Activated CD4-positive, alpha-beta T cell treated with anti-CD3 and anti-CD28 coated beads for 4 hours (primary cell): ENCODE results near the gene FARS2.
"Not testable (repeated sequence)": the region's sequence is repeated elsewhere in the genome, so short reads cannot be mapped to it uniquely, and the experiment has no call there.

ENCODE experiments used
- DNase-seq, 2 donors: peaks; one replicate each; pipeline ENCODE4 v3.0.0-alpha.2; 2020

FARS2 gene

DNA sequence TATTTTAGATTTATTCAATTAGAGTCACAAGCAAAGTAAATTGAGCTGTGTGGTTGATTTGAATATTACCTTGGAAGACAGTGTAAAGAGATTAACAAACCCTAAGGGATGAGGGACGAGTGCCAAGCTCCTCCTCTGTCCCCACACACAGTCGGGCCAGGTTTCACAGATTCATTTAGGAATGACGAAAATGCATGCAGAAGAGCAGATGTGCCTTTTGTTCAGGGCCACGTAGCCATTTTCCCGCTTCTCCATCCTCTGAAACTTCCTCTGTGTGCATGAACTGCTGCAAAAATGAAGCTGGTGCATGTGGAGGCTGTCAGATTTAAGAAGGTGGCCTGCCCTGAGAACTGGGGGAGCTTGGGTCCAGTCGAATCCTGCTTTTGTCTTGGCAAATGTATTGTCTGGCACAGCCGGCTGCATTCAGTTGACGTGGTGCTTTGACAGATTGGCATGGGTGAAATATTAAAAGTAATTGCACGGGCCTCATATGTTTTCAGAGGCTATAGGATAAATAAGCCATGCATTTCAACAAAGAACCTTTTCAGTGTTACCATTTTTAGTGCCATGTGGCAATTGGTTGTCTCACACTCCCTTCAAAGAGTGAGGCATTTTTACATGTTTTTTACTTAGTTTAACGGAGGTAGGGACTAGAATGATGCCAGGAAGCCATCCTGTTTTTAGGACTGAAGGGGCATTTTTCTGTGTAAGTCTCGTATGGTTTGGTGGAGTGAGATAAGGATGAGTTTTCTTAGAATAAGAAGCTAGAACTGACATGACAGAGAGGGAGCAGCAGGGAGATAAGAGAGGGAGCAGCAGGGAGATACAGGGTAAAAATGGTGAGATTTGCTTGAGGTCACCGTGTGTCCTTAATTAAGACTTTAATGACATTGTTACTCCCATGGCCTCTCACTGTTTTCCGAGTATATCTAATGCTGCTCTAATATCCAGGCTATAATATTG is 384.3 kb downstream of the FARS2 start:
- DNase-seq = no peak

DNA sequence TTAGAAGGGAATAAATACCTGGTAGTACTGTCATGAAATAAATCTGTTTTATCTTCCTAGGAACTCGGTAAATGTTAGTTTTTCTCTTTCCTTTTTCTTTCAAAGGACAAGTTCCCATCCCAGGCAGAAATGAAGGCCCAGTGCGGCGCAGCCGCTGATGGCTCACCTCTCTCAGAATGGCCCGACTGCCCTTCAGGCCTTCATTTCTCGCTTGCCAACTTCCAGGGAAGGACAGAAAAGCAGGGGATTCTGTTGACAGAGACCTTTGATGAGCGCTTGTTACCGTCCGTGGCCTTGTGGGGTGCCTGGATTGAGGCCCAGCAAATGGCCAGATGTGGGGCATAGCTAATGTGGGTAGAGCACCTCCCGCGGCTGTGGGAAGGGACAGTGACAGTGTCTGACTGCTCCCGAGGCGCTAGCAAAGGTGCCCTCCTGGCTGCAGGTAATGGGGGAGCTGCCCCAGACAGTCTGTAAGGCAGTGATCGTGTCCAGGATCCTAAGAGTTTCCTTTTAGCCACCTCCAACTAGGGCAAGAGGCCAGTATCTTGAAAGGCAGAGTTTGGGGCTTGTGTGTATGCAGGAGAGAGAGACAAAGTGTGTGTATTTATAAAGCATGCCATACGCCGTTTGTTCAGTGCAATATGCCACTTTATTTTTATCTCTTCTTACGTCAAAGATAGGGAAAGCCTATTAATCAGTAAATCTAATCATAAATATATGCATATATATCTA is 391.3 kb downstream of the FARS2 start:
- no peak for DNase-seq

DNA sequence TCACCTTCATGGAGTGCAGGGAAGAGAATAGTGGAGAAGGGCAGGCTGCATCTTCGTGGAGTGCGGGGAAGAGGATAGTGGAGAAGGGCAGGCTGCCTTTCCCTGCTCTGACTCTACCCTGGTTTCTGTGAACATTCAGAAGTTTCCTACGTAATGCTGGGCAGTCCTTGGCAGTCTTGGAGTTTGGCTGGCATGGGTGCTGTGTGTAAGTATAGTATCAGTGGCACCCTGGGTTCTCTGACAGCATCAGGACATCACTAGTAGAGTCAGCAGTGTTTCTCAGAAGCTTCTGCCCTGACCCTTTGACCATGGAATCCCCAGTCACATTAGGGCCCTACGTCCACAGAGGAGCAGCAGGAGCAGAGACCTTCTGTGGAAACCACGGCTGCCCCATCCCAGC is 392.5 kb downstream of the FARS2 start:
- DNase-seq = no peak

DNA sequence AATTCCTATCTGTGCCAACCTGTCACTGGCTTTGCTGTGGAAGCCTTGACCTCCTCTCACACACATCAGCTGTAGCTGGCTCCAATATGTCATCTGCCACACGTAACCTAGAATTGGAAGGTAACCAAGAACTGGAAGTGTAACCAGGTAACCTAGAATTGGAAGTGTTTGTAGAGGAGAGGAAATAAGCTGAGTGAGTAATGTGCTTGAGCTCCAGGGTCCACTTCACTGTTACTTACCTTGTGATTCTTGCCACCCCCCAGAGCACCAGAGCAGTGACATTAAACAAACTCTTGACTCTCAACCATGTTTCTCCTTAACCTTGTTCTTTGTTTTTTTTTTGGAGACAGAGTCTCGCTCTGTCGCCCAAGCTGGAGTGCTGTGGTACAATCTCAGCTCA is 394.9 kb downstream of the FARS2 start:
- DNase-seq = no peak

DNA sequence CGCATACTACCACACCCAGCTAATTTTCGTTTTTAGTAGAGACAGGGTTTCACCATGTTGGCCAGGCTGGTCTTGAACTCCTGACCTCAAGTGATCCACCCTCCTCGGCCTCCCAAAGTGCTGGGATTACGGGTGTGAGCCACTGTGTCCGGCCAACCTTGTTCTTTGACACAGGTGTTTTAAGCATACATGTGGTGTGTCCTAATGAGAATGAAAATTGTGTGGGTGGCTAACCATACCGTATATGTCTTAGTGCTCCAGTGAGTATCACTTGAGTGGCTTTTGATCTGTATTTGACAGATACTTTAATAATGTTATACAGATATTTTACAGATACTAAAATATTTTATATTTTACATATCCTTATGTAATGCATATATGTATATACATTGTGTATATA is 395.4 kb downstream of the FARS2 start:
- DNase-seq = not testable (repeated sequence)

DNA sequence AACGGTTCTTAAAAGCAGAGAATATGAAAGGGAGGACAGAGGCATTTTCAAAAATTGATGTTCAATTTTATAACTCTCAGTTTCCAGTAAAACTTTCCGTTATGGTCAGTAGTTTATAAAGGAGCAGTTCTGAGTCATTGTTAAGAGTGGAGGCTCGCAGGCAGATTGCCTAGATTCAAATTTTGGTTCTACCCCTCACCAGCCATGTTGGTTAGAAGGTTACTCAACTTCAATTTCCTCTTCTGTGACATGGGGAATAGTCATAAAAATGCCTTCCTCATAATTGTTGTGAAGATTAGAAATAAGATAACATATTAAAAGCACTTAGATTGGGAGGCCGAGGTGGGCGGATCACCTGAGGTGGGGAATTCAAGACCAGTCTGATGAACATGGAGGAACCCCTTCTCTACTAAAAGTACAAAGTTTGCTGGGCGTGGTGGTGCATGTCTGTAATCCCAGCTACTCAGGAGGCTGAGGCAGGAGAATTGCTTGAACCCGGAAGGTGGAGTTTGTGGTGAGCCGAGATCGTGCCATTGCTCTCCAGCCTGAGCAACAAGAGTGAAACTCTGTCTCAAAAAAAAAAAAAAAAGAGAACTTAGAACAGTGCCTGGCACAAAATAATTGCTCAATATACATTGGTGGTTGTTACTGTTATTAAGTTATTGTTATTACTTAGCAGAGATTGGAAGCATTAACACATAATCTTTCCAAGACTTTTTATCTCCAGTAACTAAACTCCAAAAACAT is 396.5 kb downstream of the FARS2 start:
- no peak for DNase-seq

DNA sequence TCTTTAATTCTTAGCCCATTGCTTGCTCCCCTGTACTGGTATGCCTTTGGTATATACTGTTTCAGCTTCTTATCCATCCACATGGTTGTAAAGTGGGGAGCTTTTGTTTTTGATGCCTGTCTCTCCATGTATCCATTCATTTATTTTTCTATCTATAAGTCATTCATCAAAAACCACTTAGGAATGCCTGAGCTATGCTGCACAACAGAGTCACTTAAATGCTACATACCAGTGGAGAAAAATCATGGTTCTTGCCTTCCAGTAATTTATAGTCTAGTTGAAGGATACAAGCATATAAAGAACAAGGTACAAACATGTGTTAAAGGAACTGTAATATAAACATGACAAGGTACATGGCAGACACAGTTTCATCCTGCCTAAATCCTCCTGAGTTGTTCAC is 398.2 kb downstream of the FARS2 start:
- DNase-seq = no peak

DNA sequence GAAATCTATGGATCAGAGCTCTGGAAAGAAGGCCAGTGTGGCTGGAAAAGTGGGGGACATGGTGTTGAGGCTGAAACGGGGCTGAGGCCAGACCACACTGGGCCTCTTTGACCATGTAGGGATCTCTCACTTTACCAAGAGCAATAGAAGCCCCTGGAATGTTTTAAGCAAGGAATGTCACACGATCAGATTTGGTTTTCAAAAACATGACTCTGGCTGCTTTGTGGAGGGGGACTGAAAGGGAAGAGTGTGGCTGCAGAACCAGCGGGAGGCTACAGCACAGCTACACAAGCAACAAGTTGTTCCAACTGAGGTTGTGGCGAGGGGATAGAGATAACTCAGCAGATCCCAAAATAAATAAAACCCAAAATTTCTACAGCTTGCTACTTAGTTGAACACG is 399.5 kb downstream of the FARS2 start:
- DNase-seq = no peak

DNA sequence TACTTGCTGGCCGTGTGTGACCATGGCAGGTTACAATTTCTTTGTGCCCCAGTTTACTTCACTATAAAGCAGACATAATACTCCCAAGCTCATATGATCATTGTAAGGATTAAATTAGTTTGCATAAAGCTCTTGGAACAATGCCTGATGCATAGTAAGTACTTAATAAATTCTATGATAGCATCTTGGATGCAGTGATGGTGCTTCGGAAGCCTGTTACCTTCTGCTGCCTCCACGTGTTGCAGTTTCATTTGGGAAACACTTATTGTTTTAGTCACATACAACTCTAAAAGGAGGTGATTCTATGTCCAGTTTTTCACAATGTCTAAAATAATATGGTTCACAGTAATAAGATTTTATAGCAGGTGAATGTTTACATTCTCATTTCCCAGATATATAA is 401.5 kb downstream of the FARS2 start:
- DNase-seq = no peak

DNA sequence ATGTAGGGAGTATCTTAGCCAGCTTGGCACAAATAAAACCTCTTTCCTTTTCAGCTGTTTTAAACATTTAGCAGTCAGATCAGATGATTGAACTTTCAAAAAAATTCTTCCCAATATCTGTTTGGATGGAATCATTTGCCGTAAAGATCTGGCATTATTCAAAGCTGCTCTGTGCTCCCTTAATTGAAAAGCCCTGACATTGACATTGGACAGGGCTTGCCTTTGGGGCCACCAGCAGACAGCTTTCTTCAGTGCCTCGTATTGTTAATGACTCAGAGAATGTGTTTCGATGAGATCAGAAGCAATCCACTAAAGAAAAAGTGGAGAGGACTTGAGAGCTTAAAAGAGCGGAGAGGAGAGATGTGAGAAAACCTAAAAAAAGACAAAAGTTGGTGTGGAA is 401.9 kb downstream of the FARS2 start:
- no peak for DNase-seq

DNA sequence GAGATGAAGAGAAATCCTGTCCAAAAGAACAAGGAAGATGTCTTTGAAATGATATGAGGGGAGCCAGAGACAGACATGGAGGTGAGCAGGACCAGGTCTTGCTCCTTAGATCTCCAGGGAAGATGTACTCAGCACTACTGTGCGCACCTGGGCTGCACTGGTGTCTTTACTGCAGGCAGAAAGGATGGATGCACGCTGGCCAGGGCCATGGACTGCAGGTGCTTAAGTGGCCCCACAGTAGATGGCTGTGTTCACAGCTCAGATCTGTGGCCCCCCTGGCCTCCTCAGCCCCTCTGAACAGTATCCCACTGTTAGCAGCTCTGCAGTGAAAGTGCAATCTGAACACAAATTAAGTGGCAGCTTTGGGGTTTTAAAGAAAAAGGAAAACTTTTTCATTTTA is 402.4 kb downstream of the FARS2 start:
- DNase-seq = no peak

DNA sequence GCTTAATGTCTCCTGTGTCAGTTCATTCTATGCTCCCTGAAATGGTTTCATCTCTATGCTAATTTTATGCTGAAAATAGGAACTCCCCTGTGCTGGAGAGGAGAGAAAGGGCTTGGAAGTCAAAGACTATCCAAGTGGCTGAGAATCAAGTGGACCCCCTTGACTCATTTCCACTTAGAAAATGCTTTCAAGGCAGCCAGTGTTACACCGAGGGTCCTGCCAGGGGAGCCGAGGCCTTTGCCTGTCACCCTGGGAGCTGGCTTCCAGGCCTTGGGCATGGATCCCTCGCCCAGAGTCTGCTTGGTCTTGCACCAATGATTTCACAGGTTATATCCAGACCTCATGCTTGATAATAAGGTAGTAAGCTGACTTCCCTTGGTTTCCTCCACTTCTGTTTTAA is 402.8 kb downstream of the FARS2 start:
- DNase-seq = no peak

DNA sequence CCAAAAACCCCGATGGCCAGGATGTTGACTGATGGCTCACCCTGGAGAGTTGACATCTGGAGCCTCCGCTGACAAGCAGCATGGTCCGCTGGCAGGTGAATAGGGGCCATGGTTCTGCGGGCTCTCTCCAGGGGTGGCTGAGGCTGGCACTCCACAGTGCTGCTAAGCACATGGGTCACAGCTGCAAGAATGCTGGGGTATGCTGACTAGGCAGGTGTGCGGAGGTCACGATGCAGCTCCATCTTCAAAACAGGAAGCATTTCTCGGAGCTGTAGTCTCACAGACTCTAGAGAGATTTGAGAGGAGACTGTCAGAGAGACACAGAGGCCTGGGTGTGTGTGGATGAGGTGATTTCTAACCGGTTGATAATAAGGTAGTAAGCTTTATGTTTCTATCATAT is 403.9 kb downstream of the FARS2 start:
- DNase-seq = peak in 1 of 2 donors; percentile 4

DNA sequence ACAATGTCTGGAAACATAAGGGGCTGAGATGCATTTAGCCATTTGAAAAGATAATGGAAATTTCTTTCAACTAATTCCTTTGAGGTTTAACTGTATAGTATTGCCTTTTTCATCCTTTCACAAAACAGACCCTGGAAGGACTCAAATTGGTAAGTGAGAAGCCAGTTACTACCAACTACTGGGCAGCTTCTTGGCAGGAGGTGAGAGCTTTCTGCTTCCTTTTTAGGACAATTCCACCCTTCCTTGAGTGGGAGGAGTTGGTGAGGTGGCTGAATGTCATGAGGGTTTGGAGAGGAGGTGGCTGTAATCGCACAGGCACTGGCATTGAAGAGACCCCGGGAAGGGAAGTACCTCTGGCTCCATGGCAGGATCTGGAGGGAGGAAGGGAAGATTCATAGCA is 404.4 kb downstream of the FARS2 start:
- no peak for DNase-seq

DNA sequence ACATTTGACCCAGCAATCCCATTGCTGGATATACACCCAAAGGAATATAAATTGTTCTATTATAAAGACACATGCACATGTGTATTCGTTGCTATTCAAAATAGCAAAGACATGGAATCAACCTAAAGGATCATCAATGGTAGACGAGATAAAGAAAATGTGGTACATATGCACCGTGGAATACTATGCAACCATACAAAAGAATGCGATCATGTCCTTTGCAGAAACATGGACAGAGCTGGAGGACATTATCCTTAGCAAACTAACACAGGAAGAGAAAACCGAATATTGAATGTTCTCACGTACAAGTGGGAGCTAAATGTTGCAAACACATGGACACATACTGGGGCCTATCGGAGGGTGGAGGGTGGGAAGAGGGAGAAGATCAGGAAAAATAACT is 405.4 kb downstream of the FARS2 start:
- DNase-seq = no peak

DNA sequence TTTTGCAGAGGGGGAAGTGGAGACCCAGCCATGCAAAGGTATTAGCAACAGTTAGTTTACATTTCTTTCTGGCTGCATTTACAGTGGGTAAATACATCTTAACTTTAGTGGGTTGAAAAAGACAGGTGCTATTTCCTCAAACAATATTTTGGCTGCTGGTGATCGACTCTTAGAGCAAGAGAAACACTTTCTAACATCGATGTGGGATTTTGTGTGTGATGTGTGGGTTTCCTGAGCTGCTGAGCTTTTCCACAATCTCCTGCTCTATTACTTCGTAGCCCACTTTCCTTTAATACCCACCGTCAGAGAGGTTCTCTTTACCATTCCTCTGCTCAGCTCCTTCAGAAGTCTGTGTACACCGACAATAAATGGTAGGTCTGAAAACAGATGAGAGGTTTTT is 406.4 kb downstream of the FARS2 start:
- DNase-seq = no peak

DNA sequence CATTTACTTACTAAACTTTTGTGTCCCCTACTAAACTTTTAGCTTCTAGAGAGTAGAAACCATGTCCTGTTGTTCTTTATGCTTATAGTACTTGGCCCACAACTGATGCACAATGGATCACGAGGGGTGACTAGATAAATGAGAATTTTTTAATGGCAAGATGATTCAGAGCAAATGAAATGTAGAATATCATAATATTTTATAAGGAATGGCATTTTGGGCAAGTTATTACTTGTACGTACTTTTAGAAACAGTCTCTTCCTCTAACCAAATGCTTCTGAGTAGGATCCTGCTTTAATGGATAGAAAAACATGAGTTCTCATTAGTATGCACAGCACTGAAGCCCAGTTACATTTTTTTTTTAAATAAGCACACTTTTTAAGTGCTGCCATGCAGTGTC is 409.1 kb downstream of the FARS2 start:
- DNase-seq = no peak

DNA sequence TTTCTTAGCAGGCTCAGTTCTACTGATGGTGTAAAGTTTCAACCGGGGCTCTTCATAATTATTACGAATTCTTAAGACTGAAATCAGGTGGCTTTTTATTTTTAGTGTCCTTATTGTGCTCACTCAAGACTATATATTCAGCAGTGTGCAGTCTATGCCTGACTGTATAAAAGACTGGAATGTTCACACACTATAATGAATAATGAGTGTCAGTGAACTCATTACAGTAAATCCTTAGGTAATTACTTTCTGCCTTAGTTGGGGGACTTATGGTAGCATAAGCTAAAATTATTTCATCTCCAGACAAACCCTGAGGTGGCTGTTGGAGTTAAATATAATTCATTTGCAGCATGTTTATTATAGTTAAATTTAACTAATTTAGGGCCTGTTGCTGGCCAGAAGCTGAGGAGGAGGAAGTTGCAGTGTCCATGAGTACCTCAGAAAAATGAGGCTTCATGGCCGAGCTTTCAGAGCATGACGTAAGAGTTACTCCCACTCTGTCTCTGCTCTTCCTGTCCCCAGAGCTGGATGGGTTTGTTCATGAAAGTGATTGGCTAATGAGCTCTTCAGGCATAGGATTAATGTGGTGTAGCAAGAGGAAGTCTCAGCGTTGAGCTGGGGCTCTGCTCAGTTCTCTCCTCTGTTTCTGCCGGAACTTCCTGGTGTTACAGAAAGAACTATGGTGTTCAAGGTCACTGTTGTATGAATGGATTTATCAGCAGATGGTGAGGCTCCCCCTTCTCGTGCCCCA is 409.7 kb downstream of the FARS2 start:
- no peak for DNase-seq

DNA sequence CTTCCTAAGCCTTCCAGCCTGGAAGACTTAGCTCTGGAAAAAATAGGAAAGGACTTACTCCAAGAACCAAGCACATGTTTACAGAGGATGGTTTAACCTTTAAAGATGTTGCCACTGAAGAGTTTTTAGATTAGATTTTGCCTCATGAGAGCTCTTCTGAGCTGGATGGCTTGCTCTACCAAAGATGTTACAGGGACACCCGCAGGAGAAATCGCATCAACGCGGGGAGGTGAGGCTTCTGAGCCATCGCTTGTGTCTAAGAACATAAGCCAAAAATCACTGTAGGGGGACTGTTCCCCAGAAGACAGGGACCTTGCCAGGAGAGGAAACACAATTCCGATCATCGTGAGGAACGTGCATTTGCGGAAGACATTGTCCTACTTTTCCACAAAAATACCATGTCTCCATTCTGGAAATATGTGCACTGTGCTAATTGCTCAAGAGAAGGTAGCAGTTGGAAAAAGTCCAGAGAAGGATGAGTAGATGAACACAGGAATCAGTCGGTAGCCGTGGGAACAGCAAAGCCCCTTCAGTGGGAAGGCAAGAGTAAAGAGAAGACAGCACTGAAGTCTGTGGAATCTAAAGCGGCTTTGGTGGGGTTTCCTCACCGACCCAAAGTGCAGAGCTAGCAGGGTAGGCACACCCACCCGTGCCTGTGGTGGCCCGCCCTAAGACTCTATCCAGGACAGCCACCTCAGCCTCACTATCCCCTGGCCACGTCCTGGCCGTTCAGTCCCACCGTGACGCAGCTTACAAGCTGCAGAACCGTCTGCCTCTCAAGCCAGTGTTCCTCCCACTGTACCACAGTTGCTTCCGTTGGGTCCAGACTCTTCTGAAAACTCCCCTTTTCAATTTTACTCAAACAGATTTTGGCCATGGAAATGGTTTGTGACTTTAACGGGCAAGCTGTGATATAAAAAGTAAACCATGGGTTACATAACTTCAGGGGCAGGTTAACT is 410.6 kb downstream of the FARS2 start:
- no peak for DNase-seq

DNA sequence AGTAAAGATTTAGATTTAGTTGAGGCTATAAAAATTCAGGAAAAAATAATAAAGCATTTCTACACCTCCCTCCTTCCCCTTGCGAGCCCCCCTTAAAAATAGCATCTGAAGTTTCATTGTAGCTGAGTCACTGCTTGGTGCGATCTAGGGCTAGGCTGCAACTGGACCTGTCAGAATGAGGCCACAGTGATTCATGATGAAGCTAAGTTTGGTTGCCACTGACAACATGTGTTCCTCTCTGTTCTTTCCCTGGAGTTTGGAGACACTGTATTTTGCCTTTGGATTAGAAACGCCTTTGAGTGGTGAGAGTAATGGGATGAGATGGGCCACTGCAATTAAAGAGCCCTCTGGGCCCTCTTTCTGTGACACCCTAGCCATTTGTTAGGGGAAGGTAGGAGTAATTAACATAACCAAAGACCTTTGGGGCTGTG is 411.3 kb downstream of the FARS2 start:
- DNase-seq = no peak

DNA sequence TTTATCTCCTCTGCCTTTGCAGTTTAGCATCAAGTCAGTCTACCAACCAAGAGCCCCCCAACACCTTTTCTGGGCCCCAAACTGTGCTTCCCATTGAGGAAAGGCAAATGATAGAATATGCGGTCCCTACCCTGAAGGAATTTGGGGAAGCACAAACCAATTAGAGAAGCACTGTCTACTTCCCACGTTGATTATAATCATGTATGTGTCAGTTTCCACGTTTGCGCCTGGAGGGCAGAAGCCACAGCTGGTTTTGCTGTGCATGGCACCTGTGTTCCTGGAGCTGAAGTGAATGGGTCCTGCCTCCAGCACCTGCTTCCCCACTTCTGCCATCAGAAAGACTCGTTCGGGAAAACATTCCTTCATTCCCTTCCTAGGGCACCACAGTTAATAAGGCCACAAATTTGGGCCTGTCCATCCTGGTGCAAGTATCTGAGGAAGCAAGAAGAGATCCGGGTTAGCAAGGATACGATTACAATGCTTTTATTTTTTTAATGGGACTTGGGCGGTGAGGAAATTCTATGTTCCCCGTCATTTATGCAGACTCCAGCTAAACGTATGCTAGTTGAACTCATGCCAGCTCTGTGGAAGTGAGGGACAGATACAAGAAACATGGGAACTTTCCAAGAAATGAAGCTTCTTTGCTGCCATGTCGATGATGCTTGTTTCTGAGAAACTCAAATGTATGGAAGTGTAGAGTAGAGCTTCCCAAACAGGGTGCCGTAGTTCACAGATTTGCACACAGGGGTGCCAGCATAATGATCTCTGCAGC is 411.9 kb downstream of the FARS2 start:
- DNase-seq = no peak
